ENCODE results near the gene NFU1. TPM values are rescaled to one million over a fixed set of nuclear protein-coding genes. Genes with fewer than 3 reads are reported as not detected.

The NFU1 gene
- total RNA-seq, 2 donors from 2014 or later, result 37.0 to 37.9 TPM

DNA sequence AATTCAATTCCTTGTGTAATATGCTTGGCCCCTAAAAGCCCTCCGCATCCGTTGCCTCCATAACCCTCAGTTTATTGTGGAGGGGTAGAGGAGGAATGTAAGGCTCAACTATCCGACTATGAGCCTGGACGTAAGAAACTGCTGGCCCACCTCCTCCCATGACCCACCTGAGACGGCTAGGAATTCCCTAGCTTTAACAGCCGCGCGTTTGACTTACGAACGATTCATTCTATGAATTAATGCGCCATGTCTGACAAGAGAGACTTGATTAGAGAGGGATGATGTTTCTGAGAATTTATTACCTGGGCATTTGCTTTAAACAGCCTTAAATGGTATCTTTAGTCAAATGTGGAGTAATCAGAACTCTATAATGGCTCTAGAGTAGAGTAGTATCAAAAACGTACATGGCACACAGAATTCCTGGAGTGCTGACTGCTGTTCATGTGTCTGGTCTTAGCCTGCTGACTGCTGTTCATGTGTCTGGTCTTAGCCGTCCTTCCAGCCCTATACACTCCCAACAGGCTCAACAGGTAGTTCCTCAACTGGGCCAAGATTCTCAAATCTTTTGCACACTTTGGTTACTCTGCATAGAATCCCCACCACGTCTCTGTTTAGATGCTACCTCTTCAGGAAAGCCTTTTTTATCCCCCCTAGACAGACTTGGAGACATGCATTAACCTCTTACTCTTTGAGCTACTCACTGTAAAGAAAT is 49.3 kb downstream of the NFU1 start:
- Mint-ChIP-seq H3K9me3 (no peaks in the 10 kb centered on the region), H3K27ac (peak overlapping the region; percentile 97), H3K27me3 (ENCODE audit: insufficient read depth) (no peaks in the 10 kb centered on the region), H3K4me3 (peak overlapping the region; percentile 84), H3K36me3 (ENCODE audit: low read depth) (peaks cover 2% of the 10 kb centered on the region), H3K4me1 (peaks cover 18% of the 10 kb centered on the region)
- Histone ChIP-seq H3K36me3 (ENCODE audit: control insufficient read depth, insufficient read depth, low read length) (peaks cover 3% of the 10 kb centered on the region), H3K9ac (ENCODE audit: extremely low read depth, low read length, poor library complexity, severe bottlenecking) (peak overlapping the region; percentile 82), H3K9me3 (ENCODE audit: control insufficient read depth, low read length) (no peaks in the 10 kb centered on the region), H3K27ac (ENCODE audit: low read depth, low read length) (peak overlapping the region; percentile 47), H3K4me1 (ENCODE audit: control insufficient read depth, insufficient read depth, low read length) (no peaks in the 10 kb centered on the region), H3K27me3 (ENCODE audit: control insufficient read depth, insufficient read depth, low read length, poor library complexity, severe bottlenecking) (no peaks in the 10 kb centered on the region), H3K4me3 (ENCODE audit: low read length) (peak overlapping the region; percentile 97)
- TF ChIP-seq CTCF (conservative IDR thresholded peaks at IDR 0.05), result no peak
- 81 to 88% methylated on average over 12 to 14 of the region's 14 CpGs for WGBS, 2 experiments (ENCODE audit: insufficient coverage in 1 of 2, insufficient read length in 1 of 2)
- DNase-seq, result no peak

DNA sequence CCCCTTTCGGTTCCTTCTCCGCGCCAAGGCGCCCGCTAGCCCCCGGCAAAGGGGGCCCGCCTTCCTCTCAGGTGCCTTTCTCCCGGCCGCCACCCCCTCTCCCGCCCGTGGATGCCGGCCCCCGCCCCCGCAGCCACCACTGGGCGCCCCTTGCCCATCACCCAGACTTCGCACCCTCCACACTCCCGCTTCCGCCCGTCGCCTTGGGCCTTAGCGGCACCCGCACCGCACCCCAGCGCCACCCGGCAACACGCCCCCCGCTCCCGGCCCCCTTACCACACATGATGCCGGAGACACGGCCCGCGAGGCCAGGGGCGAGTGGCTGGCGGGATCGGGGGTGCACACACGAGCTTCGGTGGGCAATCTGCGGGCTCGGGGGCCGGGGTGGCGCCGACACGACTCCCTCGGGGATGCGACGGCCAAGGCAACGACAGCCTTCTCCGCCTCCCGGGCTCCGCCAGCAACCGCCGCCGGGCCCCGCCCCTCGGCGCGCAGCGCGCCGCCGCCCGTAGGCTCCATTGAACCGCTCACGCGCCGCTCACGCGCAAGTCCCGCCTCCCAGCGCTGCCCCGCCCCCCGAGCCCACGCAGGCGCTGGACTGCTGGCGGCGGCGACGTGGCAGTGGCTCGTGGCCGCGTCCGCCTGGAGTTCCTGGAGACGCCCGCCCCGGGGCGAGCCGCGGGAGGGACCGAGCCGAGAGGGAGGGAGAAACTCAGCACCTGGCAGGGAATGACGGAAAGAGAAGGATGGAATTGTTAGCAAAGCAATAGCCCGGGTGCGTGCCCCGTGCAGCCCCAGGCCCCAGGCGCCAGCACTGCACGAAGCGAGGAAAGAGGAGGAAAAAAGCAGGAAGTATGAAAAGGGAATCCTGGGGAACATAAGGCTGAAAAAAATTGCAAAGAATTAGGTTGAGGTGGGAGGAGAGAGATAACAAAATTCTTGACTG is 50.2 kb downstream of the NFU1 start, which contains the start of gene GFPT1:
GFPT1 (minus strand) TSS at position 439 of the 946 bp plus-strand sequence; CDS start at position 283, 156 bp downstream.
- Histone ChIP-seq H3K4me1 (ENCODE audit: control insufficient read depth, insufficient read depth, low read length) (no peaks in the 10 kb centered on the region), H3K27me3 (ENCODE audit: control insufficient read depth, insufficient read depth, low read length, poor library complexity, severe bottlenecking) (no peaks in the 10 kb centered on the region), H3K9me3 (ENCODE audit: control insufficient read depth, low read length) (no peaks in the 10 kb centered on the region), H3K4me3 (ENCODE audit: low read length) (peak within 1 kb of the TSS; percentile 97), H3K27ac (ENCODE audit: low read depth, low read length) (peak within 1 kb of the TSS; percentile 47), H3K36me3 (ENCODE audit: control insufficient read depth, insufficient read depth, low read length) (peaks cover 3% of the 10 kb centered on the region), H3K9ac (ENCODE audit: extremely low read depth, low read length, poor library complexity, severe bottlenecking) (peak within 1 kb of the TSS; percentile 82)
- peak within 1 kb of the TSS; percentile 97 for H3K27ac Mint-ChIP-seq
- DNase-seq, result peak; percentile 94
- H3K9me3 Mint-ChIP-seq, result no peaks in the 10 kb centered on the region
- H3K36me3 Mint-ChIP-seq (ENCODE audit: low read depth), result peaks cover 6% of the 10 kb centered on the region
- peaks cover 24% of the 10 kb centered on the region for H3K4me1 Mint-ChIP-seq
- 0 to 4% methylated on average over 12 to 97 of the region's 97 CpGs for WGBS, 2 experiments (ENCODE audit: insufficient coverage in 1 of 2, insufficient read length in 1 of 2)
- peak within 1 kb of the TSS; percentile 84 for H3K4me3 Mint-ChIP-seq
- TF ChIP-seq CTCF (conservative IDR thresholded peaks at IDR 0.05), result no peak
- no peaks in the 10 kb centered on the region for H3K27me3 Mint-ChIP-seq (ENCODE audit: insufficient read depth)

GRCh38 chr2:69386360-69386759 is 50.9 kb downstream of the NFU1 start:
- Mint-ChIP-seq H3K9me3 (no peaks in the 10 kb centered on the region), H3K36me3 (ENCODE audit: low read depth) (peaks cover 8% of the 10 kb centered on the region), H3K4me1 (peaks cover 24% of the 10 kb centered on the region), H3K4me3 (peak overlapping the region; percentile 84), H3K27me3 (ENCODE audit: insufficient read depth) (no peaks in the 10 kb centered on the region), H3K27ac (peak overlapping the region; percentile 81)
- Histone ChIP-seq H3K27me3 (ENCODE audit: control insufficient read depth, insufficient read depth, low read length, poor library complexity, severe bottlenecking) (no peaks in the 10 kb centered on the region), H3K4me1 (ENCODE audit: control insufficient read depth, insufficient read depth, low read length) (no peaks in the 10 kb centered on the region), H3K9ac (ENCODE audit: extremely low read depth, low read length, poor library complexity, severe bottlenecking) (peak overlapping the region; percentile 82), H3K36me3 (ENCODE audit: control insufficient read depth, insufficient read depth, low read length) (peaks cover 5% of the 10 kb centered on the region), H3K4me3 (ENCODE audit: low read length) (peak overlapping the region; percentile 97), H3K27ac (ENCODE audit: low read depth, low read length) (no peak overlapping the region), H3K9me3 (ENCODE audit: control insufficient read depth, low read length) (no peaks in the 10 kb centered on the region)
- DNase-seq, result no peak
- no peak for TF ChIP-seq CTCF (conservative IDR thresholded peaks at IDR 0.05)
- WGBS, 2 experiments (ENCODE audit: insufficient coverage in 1 of 2, insufficient read length in 1 of 2), result 18 to 28% methylated on average over 3 to 6 of the region's 6 CpGs

Measured in endodermal cell (in vitro differentiated cells).